ENCODE results near the gene POLN. TPM values are rescaled to one million over a fixed set of nuclear protein-coding genes. Genes with fewer than 3 reads are reported as not detected.

Gene POLN
- total RNA-seq, 3 donors from 2014 or later (not counting 1 experiment from before 2014, with no cell fraction given) = 2.6 to 6.9 (median 3.3) TPM

- DNase-seq (no peak), ATAC-seq (no peak)
- Histone ChIP-seq H3K4me3 (ENCODE audit: low read length) (no peak overlapping the region), H3K27ac (ENCODE audit: low read length) (no peak overlapping the region), H3K4me1 (ENCODE audit: control insufficient read depth, insufficient read depth, low read length) (no peaks in the 10 kb centered on the region), H3K9me3 (ENCODE audit: control insufficient read depth, insufficient read depth, low read length) (no peaks in the 10 kb centered on the region), H3K27me3 (ENCODE audit: control insufficient read depth, insufficient read depth, low read length) (no peaks in the 10 kb centered on the region), H3K36me3 (ENCODE audit: control insufficient read depth, insufficient read depth, low read length) (no peaks in the 10 kb centered on the region)
- Mint-ChIP-seq H3K4me3 (no peak overlapping the region), H3K4me1 (no peaks in the 10 kb centered on the region), H3K27ac (no peak overlapping the region), H3K9me3 (no peaks in the 10 kb centered on the region), H3K27me3 (ENCODE audit: low read depth in 2 of 2) (peaks cover 0 to 6% of the 10 kb centered on the region in 2 donors), H3K36me3 (no peaks in the 10 kb centered on the region)
- no peak for TF ChIP-seq CTCF (IDR thresholded peaks at IDR 0.05)
- intact Hi-C loops (cut with micrococcal nuclease) = no loop called here
- WGBS (ENCODE audit: insufficient coverage) = 90% methylated on average over 23 of the region's 24 CpGs
These were observed 176.6 kb downstream of the POLN start for GRCh38 chr4:2065106-2065930.

- intact Hi-C loops (cut with micrococcal nuclease) = no loop called here
- no peaks in the 10 kb centered on the region for H3K9me3 Mint-ChIP-seq
- no peak overlapping the region for H3K4me3 Mint-ChIP-seq
- DNase-seq (no peak), ATAC-seq (no peak)
- H3K27ac Mint-ChIP-seq = no peak overlapping the region
- WGBS (ENCODE audit: insufficient coverage) = 95% methylated on average over 40 of the region's 40 CpGs
- no peak for TF ChIP-seq CTCF (IDR thresholded peaks at IDR 0.05)
- H3K36me3 Mint-ChIP-seq = no peaks in the 10 kb centered on the region
- no peaks in the 10 kb centered on the region for H3K27me3 ChIP-seq (ENCODE audit: control insufficient read depth, insufficient read depth, low read length)
- H3K9me3 ChIP-seq (ENCODE audit: control insufficient read depth, insufficient read depth, low read length) = no peaks in the 10 kb centered on the region
- H3K36me3 ChIP-seq (ENCODE audit: control insufficient read depth, insufficient read depth, low read length) = no peaks in the 10 kb centered on the region
- peaks cover 0 to 6% of the 10 kb centered on the region in 2 donors for H3K27me3 Mint-ChIP-seq (ENCODE audit: low read depth in 2 of 2)
- H3K4me1 ChIP-seq (ENCODE audit: control insufficient read depth, insufficient read depth, low read length) = no peaks in the 10 kb centered on the region
- H3K27ac ChIP-seq (ENCODE audit: low read length) = no peak overlapping the region
- no peaks in the 10 kb centered on the region for H3K4me1 Mint-ChIP-seq
- H3K4me3 ChIP-seq (ENCODE audit: low read length) = no peak overlapping the region
These were observed 177.5 kb downstream of the POLN start for GRCh38 chr4:2064276-2064991.

GRCh38 chr4:2063557-2064275, 178.2 kb downstream of the POLN start:
- Mint-ChIP-seq H3K4me1 (no peaks in the 10 kb centered on the region), H3K27ac (no peak overlapping the region), H3K36me3 (no peaks in the 10 kb centered on the region), H3K9me3 (no peaks in the 10 kb centered on the region), H3K27me3 (ENCODE audit: low read depth in 2 of 2) (peaks cover 0 to 6% of the 10 kb centered on the region in 2 donors), H3K4me3 (no peak overlapping the region)
- no peak overlapping the region for H3K4me3 ChIP-seq (ENCODE audit: low read length)
- TF ChIP-seq CTCF (IDR thresholded peaks at IDR 0.05) = no peak
- WGBS (ENCODE audit: insufficient coverage) = 94% methylated on average over 53 of the region's 53 CpGs
- no peak overlapping the region for H3K27ac ChIP-seq (ENCODE audit: low read length)
- intact Hi-C loops (cut with micrococcal nuclease) = no loop called here
- H3K27me3 ChIP-seq (ENCODE audit: control insufficient read depth, insufficient read depth, low read length) = no peaks in the 10 kb centered on the region
- H3K4me1 ChIP-seq (ENCODE audit: control insufficient read depth, insufficient read depth, low read length) = no peaks in the 10 kb centered on the region
- DNase-seq (no peak), ATAC-seq (no peak)
- H3K36me3 ChIP-seq (ENCODE audit: control insufficient read depth, insufficient read depth, low read length) = no peaks in the 10 kb centered on the region
- no peaks in the 10 kb centered on the region for H3K9me3 ChIP-seq (ENCODE audit: control insufficient read depth, insufficient read depth, low read length)

Measured in natural killer cell (primary cell).